WTC11 (cell line): ENCODE measurements around the gene GPAT2.
"Not testable (repeated sequence)": the region's sequence is repeated elsewhere in the genome, so short reads cannot be mapped to it uniquely, and the experiment has no call there.

Source experiments
- AFF4 ChIP-seq: sonication (generic); formaldehyde crosslinking; IDR thresholded peaks from 2 replicates; pipeline ENCODE4 v1.8.1; 2023; ENCODE audit warnings: mild to moderate bottlenecking, missing genetic modification reagents, borderline replicate concordance
- CREB1 ChIP-seq: sonication (generic); formaldehyde crosslinking; IDR thresholded peaks from 2 replicates; pipeline ENCODE4 v1.8.0; 2023; ENCODE audit warnings: mild to moderate bottlenecking, missing genetic modification reagents
- E2F5 ChIP-seq: sonication (generic); formaldehyde crosslinking; IDR thresholded peaks from 2 replicates; pipeline ENCODE4 v1.8.1; 2022; ENCODE audit warnings: mild to moderate bottlenecking, moderate library complexity, missing genetic modification reagents
- PREB ChIP-seq: sonication (generic); formaldehyde crosslinking; IDR thresholded peaks from 2 replicates; pipeline ENCODE4 v1.8.1; 2022; ENCODE audit warnings: mild to moderate bottlenecking, missing genetic modification reagents, moderate library complexity, borderline replicate concordance
- ZNF121 ChIP-seq: sonication (generic); formaldehyde crosslinking; IDR thresholded peaks from 2 replicates; pipeline ENCODE4 v1.8.0; 2023; ENCODE audit warnings: missing genetic modification reagents
- TF ChIP-seq, protein P1 (sequence below): fragments of 200-600 bp; IDR thresholded peaks from 2 replicates; pipeline ENCODE4 v1.8.0; 2022; ENCODE audit warnings: antibody characterized with exemption
- TF ChIP-seq, protein P2 (sequence below): sonication (generic); formaldehyde crosslinking; IDR thresholded peaks from 2 replicates; pipeline ENCODE4 v1.8.1; 2023; ENCODE audit warnings: mild to moderate bottlenecking, missing genetic modification reagents
- TF ChIP-seq, protein P3 (sequence below): fragments of 250-450 bp; sonication (Bioruptor Pico); IDR thresholded peaks from 2 replicates; pipeline ENCODE4 v1.9.0; 2021; ENCODE audit warnings: moderate library complexity, mild to moderate bottlenecking, inconsistent platforms, borderline replicate concordance

GRCh38 chr2:96054537-96054936 lies 19.8 kb upstream of the GPAT2 start:
- not testable (repeated sequence) for TF ChIP-seq AFF4 (CRISPR knock-in tag); PREB; ZNF121 (CRISPR knock-in tag); CREB1; E2F5 (CRISPR knock-in tag)
- TF ChIP-seq, protein P1, sequence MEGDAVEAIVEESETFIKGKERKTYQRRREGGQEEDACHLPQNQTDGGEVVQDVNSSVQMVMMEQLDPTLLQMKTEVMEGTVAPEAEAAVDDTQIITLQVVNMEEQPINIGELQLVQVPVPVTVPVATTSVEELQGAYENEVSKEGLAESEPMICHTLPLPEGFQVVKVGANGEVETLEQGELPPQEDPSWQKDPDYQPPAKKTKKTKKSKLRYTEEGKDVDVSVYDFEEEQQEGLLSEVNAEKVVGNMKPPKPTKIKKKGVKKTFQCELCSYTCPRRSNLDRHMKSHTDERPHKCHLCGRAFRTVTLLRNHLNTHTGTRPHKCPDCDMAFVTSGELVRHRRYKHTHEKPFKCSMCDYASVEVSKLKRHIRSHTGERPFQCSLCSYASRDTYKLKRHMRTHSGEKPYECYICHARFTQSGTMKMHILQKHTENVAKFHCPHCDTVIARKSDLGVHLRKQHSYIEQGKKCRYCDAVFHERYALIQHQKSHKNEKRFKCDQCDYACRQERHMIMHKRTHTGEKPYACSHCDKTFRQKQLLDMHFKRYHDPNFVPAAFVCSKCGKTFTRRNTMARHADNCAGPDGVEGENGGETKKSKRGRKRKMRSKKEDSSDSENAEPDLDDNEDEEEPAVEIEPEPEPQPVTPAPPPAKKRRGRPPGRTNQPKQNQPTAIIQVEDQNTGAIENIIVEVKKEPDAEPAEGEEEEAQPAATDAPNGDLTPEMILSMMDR, result not testable (repeated sequence)
- TF ChIP-seq, protein P2, sequence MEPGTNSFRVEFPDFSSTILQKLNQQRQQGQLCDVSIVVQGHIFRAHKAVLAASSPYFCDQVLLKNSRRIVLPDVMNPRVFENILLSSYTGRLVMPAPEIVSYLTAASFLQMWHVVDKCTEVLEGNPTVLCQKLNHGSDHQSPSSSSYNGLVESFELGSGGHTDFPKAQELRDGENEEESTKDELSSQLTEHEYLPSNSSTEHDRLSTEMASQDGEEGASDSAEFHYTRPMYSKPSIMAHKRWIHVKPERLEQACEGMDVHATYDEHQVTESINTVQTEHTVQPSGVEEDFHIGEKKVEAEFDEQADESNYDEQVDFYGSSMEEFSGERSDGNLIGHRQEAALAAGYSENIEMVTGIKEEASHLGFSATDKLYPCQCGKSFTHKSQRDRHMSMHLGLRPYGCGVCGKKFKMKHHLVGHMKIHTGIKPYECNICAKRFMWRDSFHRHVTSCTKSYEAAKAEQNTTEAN (CRISPR knock-in tag), result not testable (repeated sequence)
- TF ChIP-seq, protein P3, sequence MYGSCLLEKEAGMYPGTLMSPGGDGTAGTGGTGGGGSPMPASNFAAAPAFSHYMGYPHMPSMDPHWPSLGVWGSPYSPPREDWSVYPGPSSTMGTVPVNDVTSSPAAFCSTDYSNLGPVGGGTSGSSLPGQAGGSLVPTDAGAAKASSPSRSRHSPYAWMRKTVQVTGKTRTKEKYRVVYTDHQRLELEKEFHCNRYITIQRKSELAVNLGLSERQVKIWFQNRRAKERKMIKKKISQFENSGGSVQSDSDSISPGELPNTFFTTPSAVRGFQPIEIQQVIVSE (CRISPR knock-in tag), result not testable (repeated sequence)
